Urothelium cell line (cell line): ENCODE results near the gene ERCC6L2.
A peak's percentile ranks its signal among the peaks of the same experiment; 100 is the strongest.

ENCODE experiments used
- DNase-seq: peaks from one replicate; pipeline ENCODE4 v3.0.0; 2011; ENCODE audit warnings: low spot score, mixed read lengths
- FAIRE-seq: peaks from 2 replicates; lab custom pipeline; 2011; peaks lifted over from hg19 to GRCh38; lab: Jason Lieb, UNC

Gene ERCC6L2

DNA sequence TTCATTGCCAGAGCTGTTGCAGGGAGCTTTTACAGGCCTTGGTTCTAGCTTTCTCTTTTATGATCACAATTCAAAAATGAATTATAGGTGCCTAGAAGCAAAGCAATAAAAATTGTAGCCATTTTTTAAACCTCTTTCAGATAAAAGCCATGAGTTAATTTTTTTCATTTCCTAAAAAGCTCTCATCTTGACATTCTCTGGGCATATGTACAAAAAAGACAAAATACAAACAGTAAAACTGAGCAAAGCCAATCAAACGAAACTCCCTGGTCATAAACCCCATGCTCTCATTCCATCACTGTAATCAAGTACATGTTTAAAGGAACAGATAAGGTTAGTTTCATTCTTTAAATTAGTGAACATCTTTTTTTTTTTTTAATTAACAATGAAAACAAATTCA, 101.9 kb downstream of the ERCC6L2 start:
- DNase-seq (no peak), FAIRE-seq (no peak)

DNA sequence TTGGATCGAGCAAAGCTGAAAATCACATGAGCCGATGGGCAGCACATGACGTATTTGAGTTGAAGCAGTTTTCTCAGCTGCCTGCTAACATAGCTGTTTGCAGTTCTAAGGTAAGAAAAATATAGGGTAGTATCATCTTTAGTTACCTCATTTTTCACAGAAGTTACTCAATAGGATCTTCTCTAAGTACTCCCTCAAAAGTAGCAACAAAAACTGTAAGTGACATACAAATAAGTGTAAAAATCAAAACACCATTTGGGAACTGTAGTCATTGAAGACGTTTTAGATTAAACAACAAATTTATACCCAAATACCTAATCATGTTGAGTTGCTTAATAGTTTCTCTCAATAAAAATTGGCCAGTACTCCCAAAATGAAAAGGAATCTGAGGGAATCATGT, 102.6 kb downstream of the ERCC6L2 start:
- DNase-seq, result no peak
- no peak for FAIRE-seq

DNA sequence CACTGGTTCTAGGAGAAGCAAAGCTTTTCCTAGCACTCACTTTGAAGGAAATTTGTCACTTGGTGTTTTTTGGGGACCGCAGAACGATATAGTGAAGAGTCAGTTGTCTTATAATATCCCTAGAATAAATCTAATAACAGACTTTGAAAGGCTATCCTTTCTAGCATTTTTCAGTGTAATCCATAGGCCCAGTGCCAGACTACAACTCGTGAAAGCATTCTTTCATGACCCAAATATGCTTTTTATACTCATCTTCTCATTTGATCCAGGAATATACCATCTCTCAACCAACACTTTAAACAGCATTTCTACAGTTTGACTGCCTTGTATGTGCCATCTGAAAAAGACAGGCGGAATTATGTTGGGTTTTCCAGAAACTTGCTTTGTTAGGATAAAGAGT, 104.0 kb downstream of the ERCC6L2 start:
- no peak for DNase-seq

DNA sequence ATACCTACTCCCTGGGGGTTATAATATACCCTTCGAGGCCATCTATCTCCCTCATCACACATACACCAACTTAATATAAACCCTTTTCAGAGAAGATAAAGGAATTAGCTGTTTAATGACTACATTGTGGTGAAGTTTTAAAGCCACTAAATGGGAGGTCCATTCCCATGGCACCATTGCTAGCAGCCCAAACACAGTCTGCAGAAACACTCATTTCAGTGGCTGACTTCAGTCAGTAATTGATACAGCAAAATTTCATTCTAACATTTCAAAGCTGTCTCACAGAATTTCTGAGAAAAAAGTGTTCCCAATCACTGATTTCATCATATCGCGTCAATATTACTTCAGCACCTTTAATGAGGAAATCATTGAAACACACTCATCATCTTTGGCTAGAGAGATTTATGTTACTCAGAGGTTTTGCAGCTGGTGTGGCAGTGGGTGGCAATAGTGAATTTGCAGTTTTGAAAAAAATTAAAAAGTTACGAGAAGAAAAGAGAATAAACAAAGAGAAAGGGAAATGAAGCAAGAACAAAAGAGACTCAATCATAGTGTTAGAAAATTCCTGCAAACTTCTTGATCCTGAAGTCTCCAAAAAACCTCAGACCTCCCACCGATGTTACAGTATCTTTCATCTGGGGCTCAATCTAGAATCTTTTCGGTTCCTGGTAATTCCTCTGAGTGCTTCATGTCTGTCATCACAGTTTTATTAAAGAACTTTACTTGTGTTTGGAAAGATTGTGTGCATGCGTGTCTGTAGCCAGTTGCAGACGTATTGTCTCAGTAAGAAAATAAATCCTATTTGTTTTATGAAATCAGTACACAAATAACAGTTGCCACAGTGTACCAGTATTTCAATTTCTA, 105.0 kb downstream of the ERCC6L2 start:
- DNase-seq (no peak), FAIRE-seq (no peak)

More for the DNA sequence above, 104.0 kb downstream of the ERCC6L2 start:
- no peak for FAIRE-seq

DNA sequence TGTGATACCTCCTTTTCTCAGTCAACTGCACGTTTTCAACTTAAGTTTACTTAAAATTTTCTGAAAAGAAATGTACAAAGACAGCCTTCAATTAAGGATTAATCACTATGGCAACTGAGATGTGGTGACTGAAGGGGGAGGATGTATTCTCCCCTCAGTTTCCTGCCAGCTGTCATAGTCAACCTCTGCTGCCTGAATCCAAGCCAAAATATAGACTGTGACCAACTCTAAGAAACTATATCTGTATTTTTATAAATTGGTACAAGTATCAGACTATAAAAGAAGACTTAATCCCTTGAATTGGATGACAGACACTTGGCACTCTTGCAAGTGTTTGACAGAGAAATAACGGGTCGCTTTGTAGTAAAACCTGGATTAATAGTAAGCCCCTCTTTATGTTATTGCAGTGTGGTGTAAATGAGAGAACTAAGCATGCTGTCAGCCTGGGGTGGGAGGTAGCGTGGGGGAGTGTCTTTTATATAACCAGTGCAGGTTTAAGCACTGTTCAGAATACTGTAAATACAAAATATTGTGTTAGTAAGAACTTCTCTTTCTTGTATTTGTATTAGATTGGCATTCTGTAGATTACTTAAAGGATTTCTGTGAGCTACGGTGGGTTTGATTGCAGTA, 106.4 kb downstream of the ERCC6L2 start:
- no peak for FAIRE-seq

DNA sequence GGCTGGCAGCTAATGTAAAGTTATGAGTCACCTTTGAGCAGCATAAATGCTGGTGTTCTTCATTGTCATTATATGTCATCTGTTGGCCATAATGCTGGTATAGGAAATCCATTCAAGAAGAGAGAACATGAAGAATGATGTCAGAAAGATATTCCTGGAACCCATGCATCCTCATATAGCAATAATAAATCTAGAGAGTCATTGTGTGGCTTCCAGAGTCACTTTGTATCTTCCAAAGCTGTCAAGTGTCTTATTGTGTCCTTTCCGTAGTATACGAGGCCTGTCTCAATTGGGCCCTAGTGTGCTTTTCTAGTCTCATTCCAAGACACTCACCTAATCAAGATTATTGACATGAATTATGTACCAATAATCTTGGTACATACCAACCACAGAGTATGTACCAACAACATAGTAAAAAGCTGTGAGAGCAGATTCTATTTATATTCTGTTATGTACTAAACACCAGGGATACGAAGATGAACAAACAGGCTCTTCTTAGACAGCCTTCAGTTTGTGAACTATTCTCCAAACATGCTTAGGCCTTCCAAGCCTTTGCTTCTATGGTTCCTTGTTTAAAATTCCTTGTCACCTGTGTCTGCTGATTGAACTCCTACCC, 110.1 kb downstream of the ERCC6L2 start:
- FAIRE-seq (no peak), DNase-seq (no peak)

More for the DNA sequence above, 106.4 kb downstream of the ERCC6L2 start:
- no peak for DNase-seq

DNA sequence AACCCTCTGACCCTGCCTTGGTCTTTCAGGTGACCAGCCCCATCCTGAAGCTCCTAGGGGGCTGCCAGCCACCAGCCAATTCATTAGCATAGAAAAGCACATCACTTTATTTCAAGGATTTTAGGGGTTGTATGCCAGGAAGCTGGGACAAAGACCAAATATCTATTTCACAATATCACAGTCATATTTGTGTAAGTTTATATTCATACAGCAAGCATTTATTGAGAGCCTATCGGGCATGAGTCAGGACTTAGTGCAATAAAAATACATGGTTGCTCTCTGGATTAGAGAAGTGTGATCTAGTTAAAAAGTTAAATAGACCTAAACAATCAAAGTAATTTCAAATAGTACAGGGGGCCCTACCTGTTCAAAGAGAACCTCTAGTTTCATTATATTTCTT, 113.8 kb downstream of the ERCC6L2 start:
- DNase-seq (no peak), FAIRE-seq (no peak)

DNA sequence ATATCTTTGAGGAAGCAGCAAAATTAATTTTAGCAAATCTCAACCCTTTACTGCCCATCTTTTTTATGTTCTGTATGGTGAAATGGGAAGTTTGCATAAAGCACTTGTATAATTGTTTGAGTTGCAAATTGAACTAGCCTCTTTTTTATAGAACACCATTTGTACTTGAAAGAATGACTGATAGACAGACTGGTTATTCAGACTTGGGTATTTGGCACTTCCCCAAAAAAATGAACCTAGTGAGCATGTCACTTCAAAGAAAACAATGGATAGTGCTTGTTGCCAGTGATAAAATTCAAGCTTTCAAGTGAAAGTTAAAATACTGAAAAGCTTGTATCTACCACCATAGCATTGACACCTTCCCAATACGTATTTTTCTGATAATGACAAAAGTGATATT, 115.8 kb downstream of the ERCC6L2 start:
- no peak for FAIRE-seq
- no peak for DNase-seq

DNA sequence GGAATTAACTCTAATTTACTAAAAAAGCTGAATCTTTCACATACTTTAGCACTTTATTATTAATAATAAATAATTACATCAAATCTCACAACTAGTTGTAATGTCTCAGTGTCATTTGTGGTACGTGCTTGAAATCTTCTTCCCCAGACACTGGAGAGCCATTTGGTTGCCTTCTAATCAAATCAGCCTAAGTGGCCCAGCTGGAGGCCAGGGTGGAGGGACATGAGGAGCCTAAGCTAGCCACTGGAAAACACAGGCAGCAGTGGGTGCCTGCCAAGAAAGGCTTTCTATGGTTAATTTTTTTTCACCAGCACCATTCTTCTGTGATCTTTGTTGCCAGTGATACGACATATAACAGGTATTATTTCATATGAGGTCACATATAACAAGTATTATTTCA, 117.0 kb downstream of the ERCC6L2 start:
- no peak for FAIRE-seq
- DNase-seq, result no peak

DNA sequence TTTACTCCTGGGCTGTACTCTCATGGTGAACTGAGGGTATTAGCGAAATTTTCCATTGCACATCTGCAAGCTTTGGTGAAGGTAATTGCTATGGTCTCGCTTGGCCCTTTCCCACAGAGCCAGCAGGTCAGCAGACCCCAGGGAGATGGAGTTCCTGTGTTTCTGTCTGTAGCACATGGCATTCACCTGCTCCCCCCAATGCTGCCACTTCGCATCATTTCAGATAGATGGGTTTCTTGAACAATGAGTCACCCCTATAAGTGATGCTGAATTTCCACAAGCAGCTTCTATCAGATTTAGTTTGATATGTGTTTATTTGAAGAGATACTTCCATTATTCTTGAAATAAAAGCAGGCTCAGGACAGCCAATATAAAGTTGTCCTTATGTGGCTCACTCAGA, 117.8 kb downstream of the ERCC6L2 start:
- no peak for DNase-seq
- no peak for FAIRE-seq

DNA sequence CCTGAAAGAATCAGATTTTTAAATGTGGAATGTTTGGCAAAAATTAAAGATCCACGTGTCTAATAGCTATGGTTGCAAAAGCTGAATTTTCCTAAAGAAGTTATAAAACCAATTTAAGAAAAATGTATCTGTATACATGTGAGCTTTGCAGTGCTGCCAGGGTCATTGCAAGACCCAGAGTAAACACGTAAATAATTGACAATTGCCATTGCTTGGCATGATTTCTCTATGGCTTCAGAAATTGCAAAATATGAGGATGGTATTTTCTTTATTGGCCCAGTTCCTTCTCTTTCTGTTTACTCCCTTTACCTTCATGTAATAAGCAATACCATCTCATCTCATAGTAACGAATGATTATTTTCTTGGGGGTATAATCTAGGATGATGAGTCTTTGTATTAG, 123.9 kb downstream of the ERCC6L2 start:
- FAIRE-seq, result no peak
- DNase-seq, result no peak

DNA sequence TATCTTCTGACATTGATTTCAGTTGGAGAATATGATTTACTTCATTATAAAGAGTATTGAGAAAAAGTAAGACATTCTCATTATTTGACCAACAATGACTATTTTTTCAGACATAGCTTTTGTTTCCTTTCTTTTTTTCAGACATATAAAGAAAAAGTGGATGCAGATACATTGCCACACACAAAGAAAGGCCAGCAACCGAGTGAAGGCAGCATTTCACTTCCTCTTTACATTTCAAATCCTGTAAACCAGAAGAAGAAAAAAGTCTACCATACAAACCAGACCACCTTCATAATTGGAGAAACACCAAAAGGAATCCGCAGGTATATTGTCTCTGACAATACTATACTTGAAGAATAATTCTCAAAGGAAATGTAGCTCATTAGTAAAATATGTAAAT, 128.9 kb downstream of the ERCC6L2 start:
- DNase-seq, result no peak
- FAIRE-seq, result no peak

DNA sequence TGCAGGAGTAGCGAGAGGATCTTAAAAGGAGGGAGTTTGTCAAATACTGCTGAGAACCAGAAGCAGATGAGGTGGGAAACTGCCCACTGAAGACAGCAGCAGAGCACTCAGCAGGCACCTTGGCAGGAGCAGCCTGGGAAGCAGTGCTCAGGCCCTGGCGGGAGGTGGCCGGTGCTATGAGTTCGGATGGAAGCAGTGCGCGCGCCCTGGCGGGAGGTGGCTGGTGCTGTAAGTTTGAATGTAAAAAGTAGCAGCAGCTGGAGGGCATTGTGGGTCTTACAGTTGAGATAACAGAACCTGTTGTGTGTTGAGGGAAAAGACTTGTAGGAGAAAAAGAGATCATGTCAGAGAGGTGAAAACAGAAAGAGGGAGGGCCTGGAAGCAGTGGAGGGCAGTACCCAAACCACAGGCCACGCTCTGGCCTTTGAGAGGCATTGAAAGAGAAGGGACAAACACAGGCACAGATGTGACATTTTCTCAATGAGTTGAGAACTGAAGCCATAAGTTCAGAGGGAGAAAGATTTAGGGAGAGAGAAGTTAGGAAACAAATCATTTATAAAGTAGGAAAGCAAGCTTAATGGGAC, 130.9 kb downstream of the ERCC6L2 start:
- DNase-seq (no peak), FAIRE-seq (no peak)

DNA sequence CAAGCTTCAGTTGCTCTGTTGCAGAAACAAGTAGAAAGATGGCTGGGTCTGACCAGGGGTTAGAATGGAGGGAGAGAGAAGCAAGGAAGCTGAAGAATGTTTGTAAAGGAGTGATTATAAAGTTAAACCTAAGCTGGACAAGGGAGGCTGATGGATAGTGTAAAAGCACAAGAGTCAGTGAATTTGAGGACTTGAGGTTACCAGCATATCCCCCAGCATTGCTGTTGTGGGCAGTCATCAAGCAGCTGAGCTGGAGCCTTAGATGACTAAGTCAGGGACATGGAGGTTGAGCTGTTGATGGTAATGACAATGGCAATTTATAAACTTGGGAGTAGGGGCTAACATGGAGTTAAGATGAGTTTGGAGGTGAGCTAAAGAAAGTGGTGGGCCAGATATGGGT, 131.5 kb downstream of the ERCC6L2 start:
- DNase-seq, result no peak
- no peak for FAIRE-seq

DNA sequence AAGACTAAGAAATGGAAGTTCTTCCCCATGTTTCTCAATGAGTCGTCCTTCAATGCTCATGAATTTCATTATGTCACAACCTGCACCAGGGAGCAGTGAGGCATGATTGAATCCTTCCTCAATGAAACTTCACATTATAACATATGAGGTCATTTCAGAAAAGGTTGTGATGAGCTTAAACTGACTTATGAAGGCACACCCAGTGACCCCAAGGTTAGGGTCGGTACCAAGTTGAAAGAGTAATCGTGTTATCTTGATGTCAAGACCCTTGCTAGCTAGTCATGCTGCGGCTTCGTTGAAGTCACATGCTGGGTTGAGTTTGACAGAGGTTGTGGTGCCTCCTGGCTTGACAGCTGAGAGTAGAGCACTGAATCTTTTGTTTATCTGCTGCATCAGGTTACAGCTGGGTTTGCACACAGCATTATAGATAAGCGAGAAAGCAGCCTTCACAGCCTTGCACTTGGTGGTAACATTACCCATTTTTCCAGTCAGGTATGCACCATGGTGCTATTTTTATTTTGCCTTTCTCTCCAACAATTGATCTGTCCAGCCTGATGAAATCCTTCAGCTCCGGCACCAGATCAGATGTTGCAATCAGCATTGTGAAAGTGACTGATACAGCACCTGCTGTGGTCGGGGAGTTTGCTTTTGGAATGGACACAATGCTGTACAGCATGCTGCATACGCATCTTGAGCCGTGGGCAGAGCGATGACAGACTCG, 133.2 kb downstream of the ERCC6L2 start:
- FAIRE-seq (peak; percentile 74), DNase-seq (no peak)

DNA sequence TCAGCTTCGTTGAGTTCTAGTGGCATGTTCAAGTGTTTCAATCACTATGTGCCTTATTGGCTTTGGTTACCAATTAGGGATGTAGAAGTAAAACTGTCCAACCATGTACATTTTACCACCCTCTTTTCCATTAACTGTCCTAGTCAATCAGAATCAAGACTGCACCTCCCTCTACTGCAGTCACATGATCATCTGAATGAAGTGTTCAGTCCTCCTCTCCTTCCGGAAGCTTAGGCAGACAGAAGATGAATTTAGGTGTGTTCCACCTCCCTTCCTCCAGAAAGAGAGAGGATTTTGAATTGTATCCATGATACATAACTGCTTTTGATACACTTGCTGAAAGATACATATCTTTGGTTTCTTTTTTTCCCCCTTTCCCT, 133.7 kb downstream of the ERCC6L2 start:
- no peak for FAIRE-seq
- DNase-seq, result no peak

DNA sequence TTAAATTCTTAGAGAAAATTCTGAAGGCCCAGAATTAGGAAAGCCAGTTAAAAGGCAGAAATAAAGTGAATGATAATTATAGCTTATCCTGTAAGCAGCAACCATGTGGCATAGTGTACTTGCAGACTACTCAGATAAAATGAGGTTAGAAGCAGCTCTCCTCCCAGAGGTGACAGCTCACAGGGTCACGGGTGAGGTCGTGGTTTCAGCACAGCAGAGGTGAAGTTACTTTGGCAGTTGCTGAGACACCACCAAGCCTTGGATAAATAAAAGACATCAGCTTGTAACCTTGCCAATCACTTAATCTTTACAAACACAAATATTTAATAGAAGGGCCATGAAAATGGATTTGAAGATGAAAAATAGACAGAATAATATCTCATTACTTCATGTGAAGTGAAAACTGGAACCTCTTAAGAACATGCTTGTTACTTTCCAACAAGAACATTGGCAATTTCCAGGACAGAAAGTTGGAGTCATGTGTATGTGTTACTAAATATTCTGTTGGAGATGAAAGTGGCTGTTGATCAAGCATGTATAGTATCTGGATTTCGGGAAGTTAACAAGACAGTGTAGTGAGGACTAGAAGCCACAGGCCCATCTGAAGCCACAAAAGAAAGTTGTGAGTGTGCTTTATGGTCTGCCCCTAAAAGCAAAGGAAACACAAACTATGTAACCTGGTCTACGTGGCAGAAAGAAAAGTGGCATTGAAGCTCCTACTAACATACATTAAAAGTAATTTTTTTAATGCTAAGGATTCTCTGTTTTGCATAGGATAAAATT, 134.4 kb downstream of the ERCC6L2 start:
- FAIRE-seq (no peak), DNase-seq (no peak)

DNA sequence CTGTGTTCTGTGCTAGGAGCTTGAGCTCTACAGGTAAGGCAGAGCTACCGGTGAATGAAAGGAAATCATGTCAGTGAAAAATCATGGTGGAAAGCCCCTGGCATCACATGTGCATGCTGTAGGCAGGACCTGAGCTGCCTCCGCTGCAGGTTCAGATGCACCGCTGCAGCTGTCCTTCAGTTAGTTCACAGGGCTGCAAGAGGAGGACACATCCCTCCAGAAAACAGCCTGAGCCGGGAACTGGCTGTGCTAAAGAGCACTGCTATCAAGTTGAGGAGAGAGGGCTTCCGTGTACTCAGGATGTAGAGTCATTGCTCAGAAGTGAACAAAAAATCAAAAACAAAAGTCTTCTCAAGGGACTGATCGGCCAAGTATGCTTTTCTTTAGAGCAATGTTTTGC, 138.6 kb downstream of the ERCC6L2 start:
- FAIRE-seq, result no peak

DNA sequence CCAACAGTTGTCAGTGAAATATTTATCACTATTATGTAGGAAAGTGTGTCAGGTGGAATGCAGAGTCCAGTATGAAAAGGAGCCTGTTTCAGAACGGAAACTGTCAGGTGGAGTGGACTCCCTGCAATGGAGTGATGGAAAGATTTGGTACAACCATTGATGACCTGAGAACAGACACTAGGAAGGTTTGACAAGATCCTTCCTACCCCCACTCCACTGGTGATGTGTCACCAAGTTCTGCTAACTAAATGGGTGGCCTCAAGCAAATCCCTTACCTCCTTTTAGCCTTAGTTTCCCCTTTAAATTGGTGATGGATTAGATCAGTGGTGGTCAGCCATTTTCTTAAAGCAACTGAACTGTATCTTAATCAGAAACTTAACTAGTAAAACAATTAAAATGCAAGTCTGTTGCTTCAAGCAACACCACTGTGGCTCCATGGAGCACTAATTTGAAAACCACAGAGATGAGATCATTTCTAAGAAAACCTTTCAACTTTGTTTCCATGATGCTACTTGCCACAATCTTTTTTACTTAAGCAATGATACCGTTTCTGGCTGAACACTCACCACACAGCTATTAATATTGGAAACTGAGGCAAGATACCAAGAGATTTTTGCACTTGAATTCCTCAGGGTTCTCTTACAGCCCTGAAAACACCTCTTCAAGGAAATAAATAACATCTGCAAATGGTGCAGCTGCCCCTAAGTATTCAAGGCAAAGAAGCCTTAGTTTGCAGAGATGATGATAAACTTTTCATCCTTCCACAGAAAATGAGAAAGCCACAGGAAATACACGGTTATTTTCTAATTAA, 140.6 kb downstream of the ERCC6L2 start:
- DNase-seq, result no peak

More for the DNA sequence above, 138.6 kb downstream of the ERCC6L2 start:
- no peak for DNase-seq

More for the DNA sequence above, 140.6 kb downstream of the ERCC6L2 start:
- no peak for FAIRE-seq
